Fibroblast of lung (primary cell): ENCODE results near the gene OR1A1. TPM values are rescaled to one million over a fixed set of nuclear protein-coding genes. Genes with fewer than 3 reads are reported as not detected.

Source experiments
- DNase-seq, 2 donors: peaks; one replicate each; pipeline versions ENCODE4 v3.0.0 to v3.0.0-alpha.2; 2010; ENCODE audit warnings: low read depth in 2 of 2
- H2AFZ ChIP-seq: 2 replicates; pipeline ENCODE4 v1.5.1; 2012; ENCODE audit warnings: low read length, control low read depth, inconsistent platforms
- H3K27ac ChIP-seq: 2 replicates; pipeline ENCODE4 v1.5.1; 2011; ENCODE audit warnings: low read length, control low read depth; ENCODE audit not compliant: insufficient read depth
- H3K27me3 ChIP-seq: 2 replicates; pipeline ENCODE4 v1.5.1; 2011; ENCODE audit warnings: mild to moderate bottlenecking, low read length; ENCODE audit not compliant: control insufficient read depth, insufficient read depth
- H3K36me3 ChIP-seq: 2 replicates; pipeline ENCODE4 v1.5.1; 2011; ENCODE audit warnings: low read length; ENCODE audit not compliant: control insufficient read depth, insufficient read depth
- H3K4me1 ChIP-seq: 2 replicates; pipeline ENCODE4 v1.5.1; 2011; ENCODE audit warnings: low read length; ENCODE audit not compliant: control insufficient read depth, insufficient read depth; ENCODE audit errors: extremely low read depth
- H3K4me2 ChIP-seq: 2 replicates; pipeline ENCODE4 v1.5.1; 2011; ENCODE audit warnings: low read length, control low read depth; ENCODE audit not compliant: insufficient read depth; ENCODE audit errors: extremely low read depth
- H3K4me3 ChIP-seq, 4 experiments: fragments of 200-600 bp in 1 of 4; sonication (generic) in 1 of 4; replicated peaks in 1 of 4; 2 replicates each; pipeline ENCODE4 v1.5.1; 2011 to 2016; ENCODE audit warnings: low read length in 4 of 4, low read depth in 3 of 4, mild to moderate bottlenecking in 3 of 4, control low read depth in 2 of 4, inconsistent platforms in 1 of 4, mixed read lengths in 1 of 4; ENCODE audit not compliant: insufficient read depth in 1 of 4; ENCODE audit errors: control extremely low read depth in 1 of 4
- H3K79me2 ChIP-seq: 2 replicates; pipeline ENCODE4 v1.5.1; 2012; ENCODE audit warnings: mild to moderate bottlenecking, low read length, inconsistent platforms; ENCODE audit not compliant: control insufficient read depth, insufficient read depth
- H3K9ac ChIP-seq: 2 replicates; pipeline ENCODE4 v1.5.1; 2011; ENCODE audit warnings: mild to moderate bottlenecking, low read length, control low read depth; ENCODE audit not compliant: insufficient read depth
- H3K9me3 ChIP-seq: 2 replicates; pipeline ENCODE4 v1.5.1; 2012; ENCODE audit warnings: low read depth, low read length; ENCODE audit not compliant: control insufficient read depth, insufficient read depth
- H4K20me1 ChIP-seq: 2 replicates; pipeline ENCODE4 v1.5.1; 2011; ENCODE audit warnings: low read length; ENCODE audit not compliant: control insufficient read depth, insufficient read depth; ENCODE audit errors: extremely low read depth
- CTCF ChIP-seq, 2 donors: IDR thresholded peaks in 1 of 2; conservative IDR thresholded peaks in 1 of 2; 1 replicate in 1 of 2; 2 replicates in 1 of 2; pipeline ENCODE4 v1.5.1; 2011 to 2012; ENCODE audit warnings: low read length in 2 of 2, control low read depth in 1 of 2, inconsistent platforms in 1 of 2, low read depth in 1 of 2, mild to moderate bottlenecking in 1 of 2
- EZH2 ChIP-seq: IDR thresholded peaks from 2 replicates; pipeline ENCODE4 v1.5.1; 2012; ENCODE audit warnings: low read length, control low read depth, mild to moderate bottlenecking; ENCODE audit errors: missing control alignments
- polyA plus RNA-seq, 2 donors: library from polyadenylated mRNA; depleted of rRNA in 1 of 2; stranded (reverse) in 1 of 2; unstranded in 1 of 2; fragments of >200 nt; gene quantifications; 2 replicates each; pipeline ENCODE4 v1.2.1, GENCODE V29; 2011 to 2012; ENCODE audit warnings: missing spikeins in 1 of 2
- total RNA-seq: library from RNA; depleted of rRNA; stranded (reverse); fragments of >200 nt; gene quantifications from 2 replicates; pipeline ENCODE4 v1.2.1, GENCODE V29; 2014

OR1A1 gene
- total and polyA plus RNA-seq, 2 donors (not counting 1 experiment from before 2014, with no cell fraction given), result not detected

DNA sequence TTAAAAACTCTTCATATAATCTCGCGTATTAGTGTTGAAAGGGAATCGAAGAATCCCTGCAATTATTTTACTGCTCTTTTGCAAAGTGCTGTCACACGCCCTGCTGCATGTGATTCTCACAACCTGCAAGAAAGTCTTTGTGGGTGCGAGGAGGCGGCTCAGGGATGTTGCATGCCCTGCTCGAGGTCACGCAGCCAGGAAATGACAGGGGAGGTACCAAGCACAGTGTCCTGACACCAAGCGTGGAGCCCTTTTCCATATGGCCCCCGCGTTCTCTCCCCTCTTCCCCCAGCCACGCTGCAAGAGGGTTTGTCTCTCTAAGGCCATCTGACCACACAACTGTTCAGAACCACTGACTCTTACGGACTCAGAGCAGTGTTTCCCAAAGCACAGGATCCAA, 53.1 kb downstream of the OR1A1 start:
- Histone ChIP-seq H3K9ac (no peak overlapping the region), H3K4me1 (no peaks in the 10 kb centered on the region), H3K27me3 (no peaks in the 10 kb centered on the region), H3K4me3 (no peak overlapping the region), H3K27ac (no peak overlapping the region), H3K9me3 (no peaks in the 10 kb centered on the region), H3K36me3 (no peaks in the 10 kb centered on the region), H3K79me2 (no peaks in the 10 kb centered on the region), H2AFZ (no peak overlapping the region), H3K4me2 (no peak overlapping the region), H4K20me1 (no peaks in the 10 kb centered on the region)
- no peak for DNase-seq
- TF ChIP-seq CTCF (conservative IDR thresholded peaks at IDR 0.05 in 1 of 2, IDR thresholded peaks at IDR 0.05 in 1 of 2; ENCODE audit: low read depth in 1 of 2, low read length in 2 of 2) (no peak), EZH2 (no peak)

Other genes with a start within 250 kb of the OR1A1 start
- not detected in 2 replicates for gene OR1D5, start 144.1 kb upstream of the OR1A1 start, total RNA-seq
- gene OR1D5, start 144.1 kb upstream of the OR1A1 start, polyA plus RNA-seq, result not detected in 2 replicates
- gene OR1D2, start 103.2 kb upstream of the OR1A1 start, total RNA-seq, result not detected in 2 replicates
- not detected in 2 replicates for gene OR1D2, start 103.2 kb upstream of the OR1A1 start, polyA plus RNA-seq
- gene OR1G1, start 80.1 kb upstream of the OR1A1 start, total RNA-seq, result not detected in 2 replicates
- not detected in 2 replicates for gene OR1G1, start 80.1 kb upstream of the OR1A1 start, polyA plus RNA-seq
- gene OR1A2, start 10.1 kb upstream of the OR1A1 start, total RNA-seq, result not detected in 2 replicates
- gene OR1A2, start 10.1 kb upstream of the OR1A1 start, polyA plus RNA-seq, result not detected in 2 replicates
- not detected in 2 replicates for gene OR3A1, start 90.7 kb downstream of the OR1A1 start, total RNA-seq
- gene OR3A1, start 90.7 kb downstream of the OR1A1 start, polyA plus RNA-seq, result 0.03 TPM in 1 of 2 replicates, not detected in the other
- under 0.01 TPM in 1 of 2 replicates, not detected in the other for gene OR3A2, start 178.6 kb downstream of the OR1A1 start, total RNA-seq
- gene OR3A2, start 178.6 kb downstream of the OR1A1 start, polyA plus RNA-seq, result 0.03 TPM in 1 of 2 replicates, not detected in the other
- gene OR1E1, start 190.7 kb downstream of the OR1A1 start, total RNA-seq, result not detected in 2 replicates
- gene OR1E1, start 190.7 kb downstream of the OR1A1 start, polyA plus RNA-seq, result not detected in 2 replicates
- gene OR3A3, start 203.7 kb downstream of the OR1A1 start, total RNA-seq, result not detected in 2 replicates
- gene OR3A3, start 203.7 kb downstream of the OR1A1 start, polyA plus RNA-seq, result not detected in 2 replicates
- gene OR1E2, start 226.2 kb downstream of the OR1A1 start, total RNA-seq, result not detected in 2 replicates
- not detected in 2 replicates for gene OR1E2, start 226.2 kb downstream of the OR1A1 start, polyA plus RNA-seq